NCI-H1694 (cell line): Measurements from ENCODE around the gene OR2H2.

Experiments
- DNase-seq: peaks from one replicate; lab custom pipeline; 2025; lab: John Stamatoyannopoulos, UW

OR2H2 gene

GRCh38 chr6:29630315-29630714, 45.4 kb downstream of the OR2H2 start:
- DNase-seq, result no peak

DNA sequence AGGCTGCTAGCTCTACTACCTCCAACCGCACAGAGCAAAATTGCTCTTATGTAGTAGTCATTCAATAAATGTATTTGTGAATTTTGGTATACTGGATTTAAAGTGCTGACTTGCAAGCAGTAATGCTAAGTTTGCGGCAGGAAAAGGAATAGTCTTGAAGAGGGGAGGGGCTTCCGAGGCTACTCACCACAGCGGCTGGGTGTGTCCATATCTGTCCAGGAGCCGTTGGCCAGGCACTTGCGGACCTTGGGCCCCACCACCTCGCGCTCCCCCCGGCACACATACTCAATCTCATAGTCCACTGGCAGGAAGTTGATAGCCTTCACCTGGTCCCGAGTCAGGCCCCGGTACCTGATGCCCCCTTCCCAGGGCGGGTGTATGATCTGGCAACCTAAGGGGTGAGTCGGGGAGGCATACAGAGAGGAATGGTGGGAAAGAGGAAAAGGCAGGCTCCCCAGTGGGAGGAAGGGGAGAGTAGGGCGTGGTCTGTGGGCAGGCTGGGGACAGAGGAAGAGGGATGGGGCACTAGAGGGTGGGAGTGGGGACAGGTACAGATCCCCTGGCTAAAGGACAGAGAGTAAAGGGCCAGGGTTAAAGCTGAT, 46.4 kb downstream of the OR2H2 start:
- DNase-seq, result no peak

DNA sequence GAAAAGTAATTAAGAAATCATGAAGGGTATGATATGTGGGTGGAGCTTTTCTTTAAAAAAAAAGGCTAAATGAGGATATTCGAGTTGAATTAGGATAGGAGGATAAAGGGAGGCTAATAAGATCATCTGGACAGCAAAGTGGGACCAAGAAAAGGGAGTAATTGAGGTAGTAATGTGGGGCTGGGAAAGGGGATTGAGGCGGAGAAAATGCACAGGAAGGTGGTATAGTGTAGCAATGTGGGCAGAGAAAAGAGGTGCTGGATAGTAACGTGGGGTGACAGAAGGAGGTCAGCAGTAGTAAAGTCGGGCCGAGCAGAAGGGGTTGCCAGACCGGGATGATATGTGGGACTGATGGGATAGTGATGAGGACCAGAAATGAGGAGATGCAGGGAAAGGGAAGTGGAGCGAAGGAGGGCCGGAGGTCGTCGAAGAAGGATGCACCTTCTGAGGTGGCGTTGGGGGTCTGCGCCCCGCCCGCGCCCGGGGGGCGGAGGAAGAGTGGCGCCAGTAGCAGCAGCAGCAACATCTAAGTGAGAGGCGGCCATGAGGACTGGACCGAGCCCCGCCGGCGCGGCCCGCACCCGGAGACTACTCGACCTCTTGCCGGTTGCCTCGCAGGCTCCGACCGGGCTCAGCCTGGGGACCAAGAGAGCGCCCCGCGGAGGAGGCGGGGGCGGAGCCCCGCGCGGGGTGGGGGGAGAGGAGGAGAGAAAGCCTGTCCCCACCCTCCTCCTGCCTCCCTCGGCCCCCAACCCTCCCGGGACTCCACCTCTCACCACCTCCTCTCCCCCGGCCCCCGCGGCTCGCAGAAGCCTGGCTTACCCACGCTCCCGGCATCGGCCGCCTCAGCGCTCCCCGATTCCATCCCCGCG, 47.2 kb downstream of the OR2H2 start:
- DNase-seq, result peak; percentile 15

GRCh38 chr6:29632789-29633533, 48.0 kb downstream of the OR2H2 start, which contains the start of gene GABBR1:
Gene GABBR1 (minus strand): TSS chr6:29633183. CDS start chr6:29632385, 798 bp downstream.
- DNase-seq, result peak; percentile 57

GRCh38 chr6:29633534-29633905, 48.6 kb downstream of the OR2H2 start:
- DNase-seq, result no peak

DNA sequence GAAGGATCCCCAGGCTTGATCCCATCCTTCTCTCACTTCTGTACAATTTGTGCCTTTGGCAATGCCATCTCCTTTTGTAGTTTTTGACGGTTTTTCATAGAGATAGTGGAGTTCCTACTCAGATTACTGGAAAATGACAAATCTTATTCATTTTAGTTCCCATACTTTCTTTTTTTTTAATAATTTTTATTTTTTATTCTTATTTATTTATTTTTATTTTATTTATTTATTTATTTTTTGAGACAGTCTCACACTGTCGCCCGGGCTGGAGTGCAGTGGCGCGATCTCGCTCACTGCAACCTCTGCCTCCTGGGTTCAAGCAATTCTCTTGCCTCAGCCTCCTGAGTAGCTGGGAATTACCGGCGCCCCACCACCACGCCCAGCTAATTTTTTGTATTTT, 52.3 kb downstream of the OR2H2 start:
- no peak for DNase-seq
